ENCODE measurements around the gene ELFN1.

ELFN1 gene

GRCh38 chr7:1669954-1670893 is at the start of gene ELFN1:
ELFN1 (plus strand) TSS chr7:1670277; CDS start chr7:1744597, 74,320 bp downstream.
- TF ChIP-seq ZFX (IDR thresholded peaks at IDR 0.05; ENCODE audit: borderline replicate concordance) (no peak), CTCF (IDR thresholded peaks at IDR 0.05) (no peak)
- H3K27ac ChIP-seq: 0 out of 2 replicates have a peak within 1 kb of the TSS, but pooled peaks have one; percentile 7

DNA sequence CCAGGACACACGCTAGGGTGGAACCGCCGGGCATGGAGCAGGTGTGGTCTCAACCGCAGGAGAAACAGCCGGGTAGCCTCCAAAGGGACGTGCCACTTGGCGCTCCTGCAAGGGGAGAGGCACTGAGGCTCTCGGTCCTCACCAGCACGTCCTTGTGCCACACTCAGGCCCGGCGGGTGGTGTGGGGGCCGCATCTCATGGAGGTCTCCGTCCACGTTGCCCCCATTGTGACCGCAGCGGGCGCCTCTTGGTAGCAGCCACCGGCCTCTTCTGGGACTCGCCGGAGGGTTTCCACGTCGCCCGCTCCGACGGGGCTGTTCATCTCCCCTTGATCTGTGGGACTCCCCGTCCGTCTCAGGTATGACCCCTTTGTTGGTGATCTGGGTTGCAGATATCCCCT is 49.2 kb upstream of the ELFN1 start:
- no peak for TF ChIP-seq ZFX (IDR thresholded peaks at IDR 0.05; ENCODE audit: borderline replicate concordance)
- TF ChIP-seq CTCF (IDR thresholded peaks at IDR 0.05): no peak
- no peak overlapping the region for H3K27ac ChIP-seq

DNA sequence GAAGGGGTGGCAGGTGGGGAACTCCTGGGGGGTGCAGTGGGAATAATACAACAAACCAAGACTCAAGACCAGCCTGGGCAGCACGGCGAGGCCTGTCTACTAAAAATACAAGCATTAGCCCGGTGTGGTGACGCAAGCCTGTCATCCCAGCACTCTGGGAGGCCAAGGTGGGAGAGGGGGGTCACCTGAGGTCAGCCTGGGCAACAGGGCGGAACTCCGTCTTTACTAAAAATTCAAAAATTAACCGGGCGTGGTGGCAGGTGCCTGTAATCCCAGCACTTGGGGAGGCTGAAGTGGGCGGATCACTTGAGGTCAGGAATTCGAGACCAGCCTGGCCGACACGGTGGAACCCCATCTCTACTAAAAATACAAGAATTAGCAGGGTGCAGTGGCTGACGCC is 48.4 kb upstream of the ELFN1 start:
- TF ChIP-seq ZFX (IDR thresholded peaks at IDR 0.05; ENCODE audit: borderline replicate concordance): no peak
- TF ChIP-seq CTCF (IDR thresholded peaks at IDR 0.05): no peak
- no peak overlapping the region for H3K27ac ChIP-seq

- H3K27ac ChIP-seq: no peak overlapping the region
- no peak for TF ChIP-seq ZFX (IDR thresholded peaks at IDR 0.05; ENCODE audit: borderline replicate concordance)
- no peak for TF ChIP-seq CTCF (IDR thresholded peaks at IDR 0.05)
These were observed 47.6 kb upstream of the ELFN1 start for GRCh38 chr7:1622441-1622840.

- H3K27ac ChIP-seq: no peak overlapping the region
- no peak for TF ChIP-seq ZFX (IDR thresholded peaks at IDR 0.05; ENCODE audit: borderline replicate concordance)
- TF ChIP-seq CTCF (IDR thresholded peaks at IDR 0.05): no peak
These were observed 46.3 kb upstream of the ELFN1 start for GRCh38 chr7:1623810-1624209.

GRCh38 chr7:1624999-1625927 is 44.8 kb upstream of the ELFN1 start:
- TF ChIP-seq CTCF (IDR thresholded peaks at IDR 0.05) (no peak), ZFX (IDR thresholded peaks at IDR 0.05; ENCODE audit: borderline replicate concordance) (no peak)
- H3K27ac ChIP-seq: no peak overlapping the region

Measured in 22Rv1 (cell line).